ENCODE measurements around the gene ADAM12.

Gene ADAM12

DNA sequence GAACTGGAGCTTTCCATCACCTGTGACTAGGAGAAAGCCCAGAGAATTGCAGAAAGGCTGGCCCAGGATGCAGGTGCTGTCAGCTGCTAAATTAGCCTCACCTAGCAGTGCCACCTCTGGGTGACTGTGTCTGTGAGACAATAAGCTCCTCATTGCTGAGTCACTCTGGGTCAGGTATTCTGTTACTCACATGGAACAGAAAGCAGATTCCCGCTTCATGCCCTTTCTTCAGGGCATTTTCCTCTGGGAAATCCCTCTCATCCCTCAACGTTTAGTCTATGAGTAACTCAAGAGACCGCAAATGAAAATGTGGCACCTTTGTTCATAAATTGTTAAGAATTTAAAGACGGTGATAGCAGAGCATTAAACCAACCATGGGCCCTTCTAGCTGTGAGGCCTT lies 184.0 kb downstream of the ADAM12 start:
- no peak for DNase-seq (ENCODE audit: extremely low read depth, low read depth)
- no peak overlapping the region for H3K4me3 ChIP-seq (replicated peaks; ENCODE audit: low read depth, low read length)
- TF ChIP-seq, protein P1, sequence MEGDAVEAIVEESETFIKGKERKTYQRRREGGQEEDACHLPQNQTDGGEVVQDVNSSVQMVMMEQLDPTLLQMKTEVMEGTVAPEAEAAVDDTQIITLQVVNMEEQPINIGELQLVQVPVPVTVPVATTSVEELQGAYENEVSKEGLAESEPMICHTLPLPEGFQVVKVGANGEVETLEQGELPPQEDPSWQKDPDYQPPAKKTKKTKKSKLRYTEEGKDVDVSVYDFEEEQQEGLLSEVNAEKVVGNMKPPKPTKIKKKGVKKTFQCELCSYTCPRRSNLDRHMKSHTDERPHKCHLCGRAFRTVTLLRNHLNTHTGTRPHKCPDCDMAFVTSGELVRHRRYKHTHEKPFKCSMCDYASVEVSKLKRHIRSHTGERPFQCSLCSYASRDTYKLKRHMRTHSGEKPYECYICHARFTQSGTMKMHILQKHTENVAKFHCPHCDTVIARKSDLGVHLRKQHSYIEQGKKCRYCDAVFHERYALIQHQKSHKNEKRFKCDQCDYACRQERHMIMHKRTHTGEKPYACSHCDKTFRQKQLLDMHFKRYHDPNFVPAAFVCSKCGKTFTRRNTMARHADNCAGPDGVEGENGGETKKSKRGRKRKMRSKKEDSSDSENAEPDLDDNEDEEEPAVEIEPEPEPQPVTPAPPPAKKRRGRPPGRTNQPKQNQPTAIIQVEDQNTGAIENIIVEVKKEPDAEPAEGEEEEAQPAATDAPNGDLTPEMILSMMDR (IDR thresholded peaks at IDR 0.05; ENCODE audit: low read depth, low read length, missing control alignments): no peak

- TF ChIP-seq, protein P1 (IDR thresholded peaks at IDR 0.05; ENCODE audit: low read depth, low read length, missing control alignments): no peak
- no peak for DNase-seq (ENCODE audit: extremely low read depth, low read depth)
- no peak overlapping the region for H3K4me3 ChIP-seq (replicated peaks; ENCODE audit: low read depth, low read length)
These were observed 184.5 kb downstream of the ADAM12 start for GRCh38 chr10:126203746-126204145.

DNA sequence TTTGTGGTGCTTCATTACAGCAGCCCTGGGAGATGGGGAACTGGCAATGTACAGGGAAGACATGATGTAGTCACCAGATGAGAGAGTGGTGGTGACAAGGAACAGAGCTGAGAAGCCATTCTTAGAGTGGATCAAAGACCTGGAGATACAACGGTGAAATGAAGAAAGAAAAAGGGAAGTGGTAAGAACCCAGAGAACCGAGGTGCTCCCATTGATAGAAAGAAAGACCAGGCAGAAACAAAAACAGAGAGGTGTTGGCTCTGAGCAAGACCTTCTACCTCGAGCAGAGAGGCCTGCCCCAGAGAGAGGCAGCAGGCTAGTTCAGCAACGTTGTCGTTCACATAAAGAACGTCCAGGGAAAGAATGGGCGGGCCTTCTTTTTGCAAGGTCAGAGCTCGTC lies 186.7 kb downstream of the ADAM12 start:
- no peak overlapping the region for H3K4me3 ChIP-seq (replicated peaks; ENCODE audit: low read depth, low read length)
- TF ChIP-seq, protein P1 (IDR thresholded peaks at IDR 0.05; ENCODE audit: low read depth, low read length, missing control alignments): no peak
- no peak for DNase-seq (ENCODE audit: extremely low read depth, low read depth)

GRCh38 chr10:126199221-126199998 lies 188.9 kb downstream of the ADAM12 start:
- H3K4me3 ChIP-seq (replicated peaks; ENCODE audit: low read depth, low read length): no peak overlapping the region
- peak; percentile 92 for DNase-seq (ENCODE audit: extremely low read depth, low read depth)
- TF ChIP-seq, protein P1 (IDR thresholded peaks at IDR 0.05; ENCODE audit: low read depth, low read length, missing control alignments): no peak

GRCh38 chr10:126198681-126199080 lies 189.6 kb downstream of the ADAM12 start:
- TF ChIP-seq, protein P1 (IDR thresholded peaks at IDR 0.05; ENCODE audit: low read depth, low read length, missing control alignments): no peak
- no peak overlapping the region for H3K4me3 ChIP-seq (replicated peaks; ENCODE audit: low read depth, low read length)
- DNase-seq (ENCODE audit: extremely low read depth, low read depth): no peak

DNA sequence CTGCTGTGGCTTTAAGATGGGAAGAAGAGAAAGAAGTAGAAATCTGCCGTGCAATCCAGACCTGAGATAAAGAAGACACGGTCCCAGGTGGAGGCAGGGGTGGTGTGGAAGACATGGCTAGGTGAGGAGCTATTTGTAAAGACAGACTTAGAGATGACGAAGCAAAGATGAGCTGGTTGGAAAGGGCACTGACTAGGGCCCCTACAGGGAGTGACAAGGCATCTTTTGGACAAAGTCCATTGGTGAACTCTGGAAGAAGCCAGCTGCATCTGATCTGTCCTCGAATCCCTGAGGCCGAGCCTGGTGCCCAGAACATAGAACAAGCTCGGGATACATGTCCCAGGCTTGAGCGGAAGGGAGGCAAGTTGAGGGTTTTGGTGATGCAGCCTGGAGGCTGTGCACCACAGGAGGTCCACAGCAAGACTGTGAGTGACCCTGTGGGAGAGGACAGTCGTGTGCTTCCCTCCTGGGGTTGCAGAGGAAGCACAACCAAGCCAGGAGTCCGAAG lies 191.2 kb downstream of the ADAM12 start:
- TF ChIP-seq, protein P1 (IDR thresholded peaks at IDR 0.05; ENCODE audit: low read depth, low read length, missing control alignments): no peak
- DNase-seq (ENCODE audit: extremely low read depth, low read depth): no peak
- no peak overlapping the region for H3K4me3 ChIP-seq (replicated peaks; ENCODE audit: low read depth, low read length)
